Ureter (tissue), 1 donor: ENCODE data around the gene MACF1. TPM values are rescaled to one million over a fixed set of nuclear protein-coding genes. Genes with fewer than 3 reads are reported as not detected.

Source experiments
- DNase-seq: peaks from one replicate; pipeline ENCODE4 v3.0.0-alpha.2; 2020; ENCODE audit warnings: low spot score
- total RNA-seq: library from RNA; stranded (reverse); gene quantifications from one replicate; pipeline ENCODE4 v1.2.4, GENCODE V29; 2023
- donor health status: DM: yes; HTN: yes; CAD: no.

MACF1 gene
- total RNA-seq, 1 donor from 2014 or later: 353 TPM

GRCh38 chr1:39394598-39394997 lies 190.1 kb downstream of the MACF1 start:
- no peak for DNase-seq

DNA sequence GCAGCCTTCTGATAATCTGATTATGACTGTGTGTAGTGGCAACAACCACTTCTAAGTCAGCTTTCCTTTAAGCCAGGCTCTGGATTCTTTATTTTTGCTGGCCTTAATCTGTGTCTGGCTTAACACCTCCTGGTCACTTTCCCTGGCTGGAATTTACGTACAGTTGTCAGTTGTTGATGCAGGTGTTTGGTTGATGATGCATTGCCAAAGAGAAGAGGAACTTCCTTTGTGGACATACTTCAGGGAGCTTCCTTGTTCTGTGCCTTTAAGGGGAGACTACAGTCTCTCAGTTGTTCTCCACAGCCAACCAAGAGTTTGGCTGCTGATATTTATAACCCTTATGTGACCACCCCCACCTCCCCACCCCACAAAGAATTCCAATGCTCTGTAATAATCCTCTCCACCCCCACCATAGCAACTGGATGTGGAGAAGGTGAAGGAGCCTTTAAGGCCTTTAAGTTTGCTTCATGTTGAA lies 190.9 kb downstream of the MACF1 start:
- DNase-seq: no peak

- no peak for DNase-seq
Observed at GRCh38 chr1:39396671-39397070, 192.2 kb downstream of the MACF1 start.

DNA sequence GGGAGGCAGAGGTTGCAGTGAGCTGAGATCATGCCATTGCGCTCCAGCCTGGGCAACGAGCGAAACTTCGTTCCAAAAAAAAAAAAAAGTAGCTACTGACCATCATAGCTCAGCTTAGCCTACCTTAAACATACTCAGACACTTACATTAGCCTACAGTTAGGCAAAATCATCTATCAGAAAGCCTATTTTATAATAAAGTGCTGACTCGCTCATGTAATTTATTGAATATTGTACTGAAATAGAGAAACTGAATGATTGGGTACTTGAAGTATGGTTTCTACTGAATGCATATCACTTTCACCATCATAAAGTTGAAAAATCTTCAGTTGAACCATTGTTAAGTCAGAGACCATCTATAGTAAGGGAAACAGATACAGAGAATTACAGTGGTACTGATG lies 193.0 kb downstream of the MACF1 start:
- no peak for DNase-seq

- peak; percentile 84 for DNase-seq
Observed at GRCh38 chr1:39398278-39399021, 194.0 kb downstream of the MACF1 start.

DNA sequence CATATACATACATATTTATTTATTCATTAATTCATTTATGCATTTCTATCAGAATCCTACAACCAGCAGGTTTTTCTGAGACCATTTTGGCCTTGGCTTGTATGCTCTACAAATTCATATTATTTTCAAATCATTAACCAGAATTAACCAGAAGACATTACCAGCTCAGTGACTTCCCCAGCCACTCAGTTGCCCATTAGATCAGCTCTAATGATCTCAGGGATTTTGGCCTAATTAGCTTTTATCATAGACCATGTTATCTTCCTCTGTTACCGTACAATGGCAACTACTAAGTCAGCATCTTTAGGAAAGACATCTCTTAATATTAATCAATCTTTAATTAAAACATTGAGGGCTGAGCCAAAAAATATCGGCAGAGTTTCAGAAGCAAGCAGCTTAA lies 196.6 kb downstream of the MACF1 start:
- no peak for DNase-seq

DNA sequence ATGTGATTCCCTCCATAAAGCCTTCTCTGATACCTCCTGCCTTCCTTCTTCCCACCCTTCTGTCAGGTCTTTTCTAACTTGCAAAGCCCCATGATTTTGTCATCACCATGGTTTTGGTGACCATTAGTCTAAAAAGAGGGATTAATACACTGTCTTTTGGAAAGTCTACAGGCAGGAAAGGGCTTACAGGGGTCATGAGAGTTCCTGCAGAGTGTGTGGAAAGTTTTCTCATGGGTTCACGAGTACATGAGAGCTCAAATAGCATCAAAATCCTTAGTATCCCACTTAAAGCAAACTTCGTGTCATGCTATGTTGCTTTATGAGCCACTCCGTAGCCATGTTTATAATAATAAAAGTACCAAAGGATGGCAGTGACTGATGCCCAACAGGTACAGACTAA lies 200.4 kb downstream of the MACF1 start:
- no peak for DNase-seq

DNA sequence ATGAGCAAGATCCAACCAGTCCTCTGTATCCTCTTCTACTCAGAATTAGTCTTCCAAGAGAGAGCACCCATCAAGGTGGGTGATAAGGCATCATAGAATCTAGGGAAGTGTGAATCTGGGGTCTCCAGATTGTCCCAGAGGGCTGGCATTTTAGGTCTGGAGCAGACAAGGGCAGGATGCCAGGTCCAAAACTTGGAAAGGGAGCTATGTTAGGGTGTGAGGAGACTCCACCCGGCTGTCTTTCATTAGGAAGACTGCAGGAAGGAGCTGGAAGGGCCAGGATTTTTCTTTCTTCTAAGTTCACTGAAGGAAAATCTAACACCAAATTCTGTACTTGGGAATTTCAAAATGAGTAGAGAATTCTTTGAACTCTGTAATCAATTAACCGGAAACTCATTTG lies 200.9 kb downstream of the MACF1 start:
- DNase-seq: no peak

DNA sequence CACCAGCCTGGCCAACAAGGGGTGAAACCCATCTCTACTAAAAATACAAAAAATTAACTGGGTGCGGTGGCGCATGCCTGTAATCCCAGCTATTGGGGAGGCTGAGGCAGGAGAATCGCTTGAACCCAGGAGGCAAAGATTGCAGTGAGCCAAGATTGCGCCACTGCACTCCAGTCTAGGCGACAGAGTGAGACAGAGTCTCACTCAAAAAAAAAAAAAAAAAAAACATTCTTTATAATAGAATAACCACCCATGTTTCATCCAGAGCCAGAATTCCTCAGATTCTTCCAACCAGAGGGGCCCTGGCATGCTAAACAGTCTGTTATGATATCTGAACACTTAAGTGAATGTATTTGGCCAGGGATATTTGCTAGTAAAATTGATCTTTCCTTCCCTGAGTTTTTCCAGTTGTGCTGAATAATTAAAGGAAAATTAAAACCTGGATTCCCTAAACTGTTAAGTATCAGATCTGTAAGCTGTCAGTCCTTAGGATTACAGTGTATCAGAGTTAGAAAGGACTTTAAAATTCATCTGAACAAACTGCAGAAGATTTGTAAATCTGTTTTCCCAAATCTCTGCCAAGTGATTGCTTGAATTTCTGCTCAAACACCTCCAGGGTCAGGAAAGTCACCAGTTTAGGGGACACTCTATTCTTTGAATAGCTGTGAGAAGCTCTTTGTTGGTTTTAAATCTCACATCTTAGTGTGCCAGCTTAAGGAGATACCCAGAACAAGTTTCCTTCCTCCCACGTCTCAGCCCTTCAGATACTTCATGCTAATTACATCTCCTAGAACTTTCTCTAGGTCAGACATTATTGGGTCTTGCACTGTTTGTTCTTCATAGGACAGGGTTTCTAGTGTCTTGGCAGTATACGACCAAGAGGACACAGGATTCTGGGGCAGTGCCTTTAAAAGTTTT lies 202.3 kb downstream of the MACF1 start:
- DNase-seq: no peak

DNA sequence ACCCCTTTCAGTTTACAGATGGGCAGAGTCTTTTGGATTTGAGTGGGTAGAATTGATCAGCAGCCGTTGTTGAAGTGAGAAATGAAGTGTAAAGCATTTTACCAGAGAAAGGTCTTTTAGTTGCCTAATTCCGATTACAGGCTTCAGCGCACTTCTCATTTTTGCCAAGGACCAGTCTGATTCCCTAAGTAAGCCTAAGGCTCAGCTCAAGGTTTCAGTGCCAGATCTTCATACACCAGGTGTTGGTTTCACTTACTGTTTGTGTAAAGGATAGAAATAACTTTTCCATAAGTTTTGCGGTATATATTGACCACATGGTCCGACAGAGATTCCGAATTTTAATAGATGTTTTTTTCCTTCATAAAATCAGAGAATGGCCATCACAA lies 203.0 kb downstream of the MACF1 start:
- DNase-seq: no peak

- DNase-seq: no peak
Observed at GRCh38 chr1:39407896-39408640, 203.6 kb downstream of the MACF1 start.

GRCh38 chr1:39408641-39409054 lies 204.2 kb downstream of the MACF1 start:
- peak; percentile 92 for DNase-seq

DNA sequence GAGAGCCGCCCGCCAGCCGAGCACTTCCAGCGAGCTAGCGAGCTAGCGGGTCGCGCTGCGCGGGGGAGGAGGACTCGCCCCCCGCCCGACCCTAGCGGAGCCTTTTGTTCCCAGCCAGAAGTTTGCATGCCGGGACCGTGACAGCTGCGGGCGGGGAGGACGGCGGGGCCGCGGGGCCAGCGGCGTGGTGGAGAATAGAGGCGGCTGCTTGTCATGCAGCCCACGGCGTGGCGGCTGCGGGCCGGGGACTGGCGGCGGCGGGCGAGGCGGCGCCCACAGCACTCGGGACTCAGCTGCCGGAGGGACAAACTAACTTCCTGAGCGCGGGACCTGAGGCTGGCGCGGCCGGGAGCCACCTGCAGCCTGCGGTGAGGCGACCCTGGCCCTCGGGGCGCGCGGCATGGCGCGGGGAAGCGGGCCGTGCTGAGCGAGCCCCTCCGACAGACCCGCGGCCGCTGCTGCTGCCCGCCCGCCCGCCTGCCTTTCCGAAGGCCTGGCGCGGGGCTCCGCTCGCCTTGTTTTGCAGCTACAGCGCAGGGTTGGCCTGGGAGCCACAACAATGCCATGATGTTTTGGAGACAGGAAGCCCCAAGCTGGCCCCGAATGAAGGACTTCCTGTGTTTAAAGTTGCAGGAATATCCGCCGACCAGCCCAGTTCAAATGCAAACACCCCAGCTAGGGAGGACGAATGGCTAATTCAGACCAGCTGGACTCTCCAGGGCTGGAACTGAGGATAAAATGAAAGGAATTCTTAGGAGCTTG lies 204.7 kb downstream of the MACF1 start:
- DNase-seq: peak; percentile 65

GRCh38 chr1:39410915-39411436 lies 206.5 kb downstream of the MACF1 start:
- peak; percentile 85 for DNase-seq

DNA sequence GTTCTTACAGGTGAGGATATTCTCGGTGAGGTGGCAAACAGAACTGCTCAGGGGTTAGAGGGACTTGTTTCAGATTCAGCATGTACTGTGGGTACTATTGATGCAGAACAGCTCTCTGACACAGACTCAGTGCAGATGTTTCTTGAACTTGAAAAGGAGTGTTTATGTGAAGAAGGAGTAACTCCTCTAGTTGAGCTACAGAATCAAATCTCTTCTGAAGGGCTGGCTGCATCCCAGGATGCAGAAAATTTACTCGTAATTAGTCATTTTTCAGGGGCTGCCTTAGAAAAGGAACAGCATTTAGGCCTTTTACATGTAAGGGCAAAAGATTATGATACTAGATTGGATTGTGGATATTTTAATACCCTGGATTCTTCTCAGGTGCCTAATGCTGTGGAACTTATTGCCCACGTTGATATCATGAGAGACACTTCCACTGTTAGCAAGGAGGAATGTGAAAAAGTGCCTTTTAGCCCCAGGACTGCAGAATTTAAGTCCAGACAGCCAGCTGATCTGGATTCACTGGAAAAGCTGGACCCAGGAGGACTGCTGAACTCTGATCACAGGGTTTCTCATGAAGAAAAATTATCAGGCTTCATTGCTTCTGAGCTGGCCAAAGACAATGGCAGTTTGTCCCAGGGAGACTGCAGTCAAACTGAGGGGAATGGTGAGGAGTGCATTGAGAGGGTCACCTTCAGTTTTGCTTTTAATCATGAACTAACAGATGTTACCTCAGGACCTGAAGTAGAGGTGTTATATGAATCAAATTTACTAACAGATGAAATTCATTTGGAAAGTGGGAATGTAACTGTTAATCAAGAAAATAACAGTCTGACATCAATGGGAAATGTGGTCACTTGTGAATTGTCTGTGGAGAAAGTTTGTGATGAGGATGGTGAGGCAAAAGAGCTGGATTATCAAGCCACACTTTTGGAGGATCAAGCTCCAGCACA lies 207.3 kb downstream of the MACF1 start:
- DNase-seq: no peak

GRCh38 chr1:39412892-39413291 lies 208.4 kb downstream of the MACF1 start:
- no peak for DNase-seq

DNA sequence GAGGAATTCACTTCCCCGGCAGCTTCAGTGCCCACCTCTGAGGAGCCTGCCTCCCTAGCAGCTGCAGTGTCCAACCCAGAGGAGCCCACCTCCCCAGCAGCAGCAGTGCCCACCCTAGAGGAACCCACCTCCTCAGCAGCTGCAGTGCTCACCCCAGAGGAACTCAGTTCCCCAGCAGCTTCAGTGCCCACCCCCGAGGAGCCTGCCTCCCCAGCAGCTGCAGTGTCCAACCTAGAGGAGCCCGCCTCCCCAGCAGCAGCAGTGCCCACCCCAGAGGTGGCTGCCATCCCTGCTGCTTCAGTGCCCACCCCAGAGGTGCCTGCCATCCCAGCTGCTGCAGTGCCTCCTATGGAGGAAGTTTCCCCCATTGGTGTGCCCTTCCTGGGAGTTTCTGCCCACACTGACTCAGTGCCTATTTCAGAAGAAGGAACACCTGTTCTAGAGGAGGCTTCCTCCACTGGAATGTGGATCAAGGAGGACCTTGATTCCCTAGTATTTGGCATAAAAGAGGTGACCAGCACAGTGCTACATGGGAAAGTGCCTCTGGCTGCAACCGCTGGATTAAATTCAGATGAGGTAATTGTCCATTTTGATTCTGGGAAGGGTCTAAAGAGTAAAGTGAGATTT lies 209.5 kb downstream of the MACF1 start:
- no peak for DNase-seq

DNA sequence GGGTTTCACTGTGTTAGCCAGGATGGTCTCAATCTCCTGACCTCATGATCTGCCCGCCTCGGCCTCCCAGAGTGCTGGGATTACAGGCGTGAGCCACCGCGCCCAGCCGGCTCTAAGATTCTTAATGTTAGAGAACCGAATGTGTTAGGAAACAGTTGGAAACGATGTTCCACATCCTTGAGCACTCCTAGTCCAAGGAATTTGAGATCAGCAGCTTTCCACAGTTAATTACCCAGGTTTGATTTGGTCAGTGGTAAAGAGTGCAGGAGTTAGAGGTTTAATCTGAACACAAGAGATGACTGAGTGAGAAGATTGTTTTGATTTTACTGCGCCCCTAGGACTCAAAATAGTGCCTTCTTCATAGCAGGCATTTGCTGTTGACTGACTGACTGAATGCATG lies 211.1 kb downstream of the MACF1 start:
- DNase-seq: no peak

DNA sequence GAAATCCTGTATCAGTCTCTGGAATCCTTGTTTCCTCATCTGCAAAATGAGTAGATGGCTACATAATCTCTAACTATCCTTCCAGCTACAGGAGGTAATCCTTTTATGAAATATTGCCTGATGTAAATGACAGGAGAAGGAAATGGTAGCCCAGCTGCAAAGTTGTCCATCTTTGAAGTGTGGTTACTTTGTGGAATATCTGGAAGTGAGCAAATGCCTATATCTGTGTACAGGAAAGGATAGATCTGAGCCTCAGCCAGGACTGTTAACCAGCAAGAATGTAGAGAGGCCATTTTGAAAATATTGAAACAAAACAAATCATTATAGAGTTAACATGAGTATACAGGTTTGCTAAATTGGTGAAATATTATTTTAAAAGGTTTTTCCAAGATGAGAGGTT lies 212.1 kb downstream of the MACF1 start:
- DNase-seq: no peak

- no peak for DNase-seq
Observed at GRCh38 chr1:39418236-39418635, 213.7 kb downstream of the MACF1 start.
